Uterus (tissue), 4 donors: ENCODE results near the gene MYH7. TPM values are rescaled to one million over a fixed set of nuclear protein-coding genes. Genes with fewer than 3 reads are reported as not detected.

Experiments used
- DNase-seq, 2 donors: peaks; one replicate each; pipeline ENCODE4 v3.0.0-alpha.2; 2019 to 2020
- H3K27ac ChIP-seq, 2 donors: fragments of 200-600 bp; sonication (generic); 1 replicate in 1 of 2; 2 replicates in 1 of 2; pipeline ENCODE4 v1.5.1; 2016 to 2018
- H3K27me3 ChIP-seq, 2 donors: fragments of 200-600 bp; sonication (generic); one replicate each; pipeline ENCODE4 v1.5.1; 2018 to 2019; ENCODE audit warnings: control low read depth in 1 of 2
- H3K36me3 ChIP-seq, 2 donors: fragments of 200-600 bp; sonication (generic); one replicate each; pipeline ENCODE4 v1.5.1; 2019; ENCODE audit warnings: control low read depth in 1 of 2
- H3K4me1 ChIP-seq, 2 donors: fragments of 200-600 bp; sonication (generic); one replicate each; pipeline ENCODE4 v1.5.1; 2018 to 2019; ENCODE audit warnings: control low read depth in 1 of 2
- H3K4me3 ChIP-seq, 2 donors: fragments of 200-600 bp; sonication (generic); 1 replicate in 1 of 2; 2 replicates in 1 of 2; pipeline ENCODE4 v1.5.1; 2018 to 2019; ENCODE audit warnings: mild to moderate bottlenecking in 1 of 2
- H3K9me3 ChIP-seq, 2 donors: fragments of 200-600 bp; sonication (generic); one replicate each; pipeline ENCODE4 v1.5.1; 2019; ENCODE audit warnings: control low read depth in 1 of 2
- CTCF ChIP-seq, 4 experiments: fragments of 200-600 bp in 2 of 4; fragments of 450-650 bp in 2 of 4; sonication (generic) in 2 of 4; IDR thresholded peaks; one replicate each; pipeline ENCODE4 v1.5.1; 2016 to 2019; ENCODE audit warnings: antibody characterized with exemption in 4 of 4, mild to moderate bottlenecking in 2 of 4, moderate library complexity in 1 of 4
- POLR2A ChIP-seq, 2 donors: fragments of 450-650 bp; IDR thresholded peaks; one replicate each; pipeline ENCODE4 v1.6.1; 2016; ENCODE audit warnings: antibody characterized with exemption in 2 of 2, mild to moderate bottlenecking in 1 of 2, moderate library complexity in 1 of 2
- intact Hi-C: fragments of 100-400 bp; cut with DNase I; formaldehyde crosslinking; loops from one replicate; pipeline ENCODE4 v1.15.1; 2023; ENCODE audit warnings: low total_unique reads
- total RNA-seq, 4 donors: library from RNA; depleted of rRNA in 3 of 4; stranded (reverse); fragments of >200 nt in 3 of 4; gene quantifications; one replicate each; pipeline versions ENCODE4 v1.1.0 to v1.2.4, GENCODE V29; 2014 to 2023
- donor health status: DM: yes; HTN: yes; CAD: no.

The MYH7 gene
- total RNA-seq, 4 donors from 2014 or later, result 1.6 TPM; not detected in 3

GRCh38 chr14:23433457-23433856 is 2.0 kb downstream of the MYH7 start:
- DNase-seq, result no peak
- Histone ChIP-seq H3K9me3 (no peaks in the 10 kb centered on the region), H3K27ac (no peak overlapping the region), H3K4me1 (no peaks in the 10 kb centered on the region), H3K27me3 (no peaks in the 10 kb centered on the region), H3K36me3 (no peaks in the 10 kb centered on the region), H3K4me3 (no peak overlapping the region)
- intact Hi-C loops, result no loop called here
- TF ChIP-seq POLR2A (IDR thresholded peaks at IDR 0.05) (no peak), CTCF (IDR thresholded peaks at IDR 0.05) (no peak)

- no peak for DNase-seq
- Histone ChIP-seq H3K27ac (no peak overlapping the region), H3K4me1 (no peaks in the 10 kb centered on the region), H3K27me3 (no peaks in the 10 kb centered on the region), H3K4me3 (no peak overlapping the region), H3K9me3 (no peaks in the 10 kb centered on the region), H3K36me3 (no peaks in the 10 kb centered on the region)
- TF ChIP-seq POLR2A (IDR thresholded peaks at IDR 0.05) (no peak), CTCF (IDR thresholded peaks at IDR 0.05) (no peak)
- intact Hi-C loops, result no loop called here
These were observed 2.5 kb downstream of the MYH7 start for GRCh38 chr14:23432946-23433345.

- intact Hi-C loops, result no loop called here
- Histone ChIP-seq H3K27me3 (no peaks in the 10 kb centered on the region), H3K36me3 (no peaks in the 10 kb centered on the region), H3K4me3 (no peak overlapping the region), H3K4me1 (no peaks in the 10 kb centered on the region), H3K27ac (no peak overlapping the region), H3K9me3 (no peaks in the 10 kb centered on the region)
- no peak for TF ChIP-seq CTCF (IDR thresholded peaks at IDR 0.05)
- no peak for TF ChIP-seq POLR2A (IDR thresholded peaks at IDR 0.05)
- DNase-seq, result no peak
These were observed 3.1 kb downstream of the MYH7 start for GRCh38 chr14:23432102-23432925.

- Histone ChIP-seq H3K9me3 (no peaks in the 10 kb centered on the region), H3K27me3 (no peaks in the 10 kb centered on the region), H3K36me3 (no peaks in the 10 kb centered on the region), H3K4me3 (no peak overlapping the region), H3K4me1 (no peaks in the 10 kb centered on the region), H3K27ac (no peak overlapping the region)
- intact Hi-C loops, result no loop called here
- TF ChIP-seq POLR2A (IDR thresholded peaks at IDR 0.05) (no peak), CTCF (IDR thresholded peaks at IDR 0.05) (no peak)
- no peak for DNase-seq
These were observed 4.0 kb downstream of the MYH7 start for GRCh38 chr14:23431486-23431885.

GRCh38 chr14:23430723-23431085 is 4.8 kb downstream of the MYH7 start:
- TF ChIP-seq CTCF (IDR thresholded peaks at IDR 0.05) (no peak), POLR2A (IDR thresholded peaks at IDR 0.05) (no peak)
- Histone ChIP-seq H3K9me3 (no peaks in the 10 kb centered on the region), H3K4me1 (no peaks in the 10 kb centered on the region), H3K27me3 (no peaks in the 10 kb centered on the region), H3K4me3 (no peak overlapping the region), H3K36me3 (no peaks in the 10 kb centered on the region), H3K27ac (no peak overlapping the region)
- DNase-seq, result no peak
- intact Hi-C loops, result no loop called here
